Measurements from ENCODE around the gene OR2T5. TPM values are rescaled to one million over a fixed set of nuclear protein-coding genes. Genes with fewer than 3 reads are reported as not detected.
"Not testable (repeated sequence)": the region's sequence is repeated elsewhere in the genome, so short reads cannot be mapped to it uniquely, and the experiment has no call there.

Gene OR2T5
- polyA plus RNA-seq, 3 donors, result not detected

DNA sequence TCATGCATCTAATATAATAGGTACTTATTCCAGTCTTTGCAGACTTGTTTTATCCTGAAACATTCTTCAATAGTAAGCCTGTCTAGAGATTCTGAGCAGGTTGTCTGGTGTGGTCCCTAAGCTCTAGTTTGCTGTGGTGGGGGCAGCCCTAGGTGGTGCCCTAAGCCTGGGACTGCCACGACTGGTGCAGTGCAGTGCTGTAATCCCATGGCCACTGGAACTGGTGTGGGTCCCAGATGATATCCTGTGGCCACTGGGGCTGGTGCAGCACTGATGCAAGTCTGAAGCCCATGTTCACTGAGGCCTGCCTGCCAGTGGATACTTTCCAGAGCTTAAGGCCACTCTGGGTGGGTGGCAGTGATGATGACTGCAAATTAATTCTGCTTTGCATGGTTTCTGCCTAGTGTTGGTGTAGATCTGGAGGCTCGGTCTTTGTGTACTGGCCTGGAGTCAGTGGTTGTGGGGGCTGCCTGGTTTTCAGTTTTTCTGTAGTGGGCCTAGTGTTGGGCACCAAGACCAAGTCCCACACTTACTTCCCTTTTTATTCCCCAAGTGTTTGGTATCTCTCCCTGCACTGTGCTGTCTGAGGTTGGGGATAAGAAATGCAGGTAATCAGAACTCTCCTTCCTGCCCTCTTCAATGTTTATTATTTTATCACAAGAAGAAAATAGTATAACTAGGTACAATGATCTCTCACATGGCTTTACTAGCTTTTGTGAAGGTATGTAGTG lies 12.1 kb downstream of the OR2T5 start:
- not testable (repeated sequence) for DNase-seq

DNA sequence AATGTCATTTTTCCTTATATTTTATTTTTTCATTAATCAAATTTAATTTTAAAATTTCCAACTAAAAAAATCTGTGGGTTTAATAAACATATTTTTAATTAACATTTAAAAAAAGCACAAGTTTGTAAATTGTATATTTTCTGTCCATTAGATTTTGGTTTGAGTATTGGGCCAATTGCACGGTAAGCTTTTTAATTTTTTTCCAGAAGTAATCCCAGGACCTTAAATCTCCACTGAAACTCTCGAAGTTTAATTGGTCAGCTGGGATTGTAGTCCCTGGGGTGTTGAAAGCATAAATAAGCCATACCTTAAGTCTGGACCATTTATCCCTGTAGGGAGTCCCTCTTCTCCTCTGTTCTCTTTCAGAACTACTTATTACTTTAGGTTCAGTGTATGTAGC lies 19.4 kb downstream of the OR2T5 start, which contains the start of gene OR2G6:
Gene OR2G6 (plus strand): TSS at position 301 of the 400 bp plus-strand sequence. CDS start 13,574 bp downstream, outside the sequence.
- DNase-seq, result not testable (repeated sequence)

DNA sequence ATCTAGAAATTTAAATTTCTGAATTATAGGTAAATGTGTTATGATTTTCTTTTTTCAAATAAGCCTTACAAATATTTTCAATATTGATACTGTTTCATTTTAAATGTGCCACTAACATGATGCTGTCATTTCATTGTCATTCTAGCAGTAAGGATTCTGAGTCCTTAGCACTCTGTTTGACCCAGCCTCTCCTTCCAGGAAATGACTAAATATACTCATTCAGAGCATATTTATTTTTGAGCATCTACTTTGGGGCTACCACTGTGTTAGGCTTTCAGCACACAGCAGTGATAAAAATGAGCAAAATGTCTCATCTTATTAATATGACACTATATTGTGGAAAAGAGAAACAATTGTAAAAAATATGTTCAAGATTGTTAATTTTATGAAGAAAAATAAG lies 21.8 kb downstream of the OR2T5 start:
- not testable (repeated sequence) for DNase-seq

DNA sequence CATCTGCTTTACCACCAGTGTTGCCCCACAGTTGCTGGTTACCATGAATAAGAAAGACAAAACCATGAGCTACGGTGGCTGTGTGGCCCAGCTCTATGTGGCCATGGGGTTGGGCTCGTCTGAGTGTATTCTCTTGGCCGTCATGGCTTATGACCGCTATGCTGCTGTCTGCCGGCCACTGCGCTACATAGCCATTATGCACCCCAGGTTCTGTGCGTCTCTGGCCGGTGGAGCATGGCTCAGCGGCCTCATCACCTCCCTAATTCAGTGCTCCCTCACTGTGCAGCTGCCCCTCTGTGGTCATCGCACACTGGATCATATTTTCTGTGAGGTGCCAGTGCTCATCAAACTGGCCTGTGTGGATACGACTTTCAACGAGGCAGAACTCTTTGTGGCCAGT lies 33.5 kb downstream of the OR2T5 start:
- no peak for DNase-seq

DNA sequence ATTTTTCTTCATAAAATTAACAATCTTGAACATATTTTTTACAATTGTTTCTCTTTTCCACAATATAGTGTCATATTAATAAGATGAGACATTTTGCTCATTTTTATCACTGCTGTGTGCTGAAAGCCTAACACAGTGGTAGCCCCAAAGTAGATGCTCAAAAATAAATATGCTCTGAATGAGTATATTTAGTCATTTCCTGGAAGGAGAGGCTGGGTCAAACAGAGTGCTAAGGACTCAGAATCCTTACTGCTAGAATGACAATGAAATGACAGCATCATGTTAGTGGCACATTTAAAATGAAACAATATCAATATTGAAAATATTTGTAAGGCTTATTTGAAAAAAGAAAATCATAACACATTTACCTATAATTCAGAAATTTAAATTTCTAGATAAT lies 49.1 kb downstream of the OR2T5 start:
- DNase-seq, result not testable (repeated sequence)

Other genes with a start within 250 kb of the OR2T5 start
- not detected for gene OR2T33, start 210.6 kb upstream of the OR2T5 start, polyA plus RNA-seq (ENCODE audit: insufficient read length in 3 of 3)
- under 1 TPM; 0.03 to 0.09 (median 0.09) TPM for gene OR2T12, start 185.2 kb upstream of the OR2T5 start, polyA plus RNA-seq (ENCODE audit: insufficient read length in 3 of 3)
- gene OR2M7, start 164.0 kb upstream of the OR2T5 start, polyA plus RNA-seq (ENCODE audit: insufficient read length in 3 of 3), result not detected
- gene OR14C36, start 139.8 kb upstream of the OR2T5 start, polyA plus RNA-seq (ENCODE audit: insufficient read length in 3 of 3), result not detected
- gene OR2T4, start 126.9 kb upstream of the OR2T5 start, polyA plus RNA-seq (ENCODE audit: insufficient read length in 3 of 3), result not detected
- under 1 TPM in 1 of 3 donors, not detected in 2; 0.04 TPM for gene OR2T6, start 112.8 kb upstream of the OR2T5 start, polyA plus RNA-seq (ENCODE audit: insufficient read length in 3 of 3)
- gene OR2T1, start 85.5 kb upstream of the OR2T5 start, polyA plus RNA-seq (ENCODE audit: insufficient read length in 3 of 3), result not detected
- not detected for gene OR2T2, start 43.0 kb upstream of the OR2T5 start, polyA plus RNA-seq (ENCODE audit: insufficient read length in 3 of 3)
- gene OR2T3, start 15.2 kb upstream of the OR2T5 start, polyA plus RNA-seq (ENCODE audit: insufficient read length in 3 of 3), result not detected
- gene OR2G6, start 19.5 kb downstream of the OR2T5 start, polyA plus RNA-seq (ENCODE audit: insufficient read length in 3 of 3), result under 1 TPM in 1 of 3 donors, not detected in 2; 0.05 TPM
- not detected for gene OR2T29, start 74.2 kb downstream of the OR2T5 start, polyA plus RNA-seq (ENCODE audit: insufficient read length in 3 of 3)
- gene OR2T34, start 86.2 kb downstream of the OR2T5 start, polyA plus RNA-seq (ENCODE audit: insufficient read length in 3 of 3), result not detected
- under 1 TPM in 2 of 3 donors, not detected in 1; 0.04 to 0.36 TPM for gene OR2T10, start 109.1 kb downstream of the OR2T5 start, polyA plus RNA-seq (ENCODE audit: insufficient read length in 3 of 3)
- under 1 TPM in 1 of 3 donors, not detected in 2; 0.04 TPM for gene OR2T11, start 146.5 kb downstream of the OR2T5 start, polyA plus RNA-seq (ENCODE audit: insufficient read length in 3 of 3)
- gene OR2T35, start 156.7 kb downstream of the OR2T5 start, polyA plus RNA-seq (ENCODE audit: insufficient read length in 3 of 3), result not detected
- gene OR2T27, start 166.9 kb downstream of the OR2T5 start, polyA plus RNA-seq (ENCODE audit: insufficient read length in 3 of 3), result not detected
- gene OR14I1, start 214.2 kb downstream of the OR2T5 start, polyA plus RNA-seq (ENCODE audit: insufficient read length in 3 of 3), result not detected